Hepatocyte (in vitro differentiated cells): Measurements from ENCODE around the gene PRPF6.

Experiments used
- EZH2 ChIP-seq: fragments of 200-600 bp; sonication (generic); IDR thresholded peaks from 2 replicates; pipeline ENCODE4 v1.6.1; 2016; ENCODE audit warnings: antibody characterized with exemption, mild to moderate bottlenecking, borderline replicate concordance
- TF ChIP-seq, protein P1 (sequence below): fragments of 200-600 bp; sonication (generic); IDR thresholded peaks from 2 replicates; pipeline ENCODE4 v1.5.1; 2016; ENCODE audit warnings: antibody characterized with exemption, mild to moderate bottlenecking; ENCODE audit not compliant: poor library complexity

DNA sequence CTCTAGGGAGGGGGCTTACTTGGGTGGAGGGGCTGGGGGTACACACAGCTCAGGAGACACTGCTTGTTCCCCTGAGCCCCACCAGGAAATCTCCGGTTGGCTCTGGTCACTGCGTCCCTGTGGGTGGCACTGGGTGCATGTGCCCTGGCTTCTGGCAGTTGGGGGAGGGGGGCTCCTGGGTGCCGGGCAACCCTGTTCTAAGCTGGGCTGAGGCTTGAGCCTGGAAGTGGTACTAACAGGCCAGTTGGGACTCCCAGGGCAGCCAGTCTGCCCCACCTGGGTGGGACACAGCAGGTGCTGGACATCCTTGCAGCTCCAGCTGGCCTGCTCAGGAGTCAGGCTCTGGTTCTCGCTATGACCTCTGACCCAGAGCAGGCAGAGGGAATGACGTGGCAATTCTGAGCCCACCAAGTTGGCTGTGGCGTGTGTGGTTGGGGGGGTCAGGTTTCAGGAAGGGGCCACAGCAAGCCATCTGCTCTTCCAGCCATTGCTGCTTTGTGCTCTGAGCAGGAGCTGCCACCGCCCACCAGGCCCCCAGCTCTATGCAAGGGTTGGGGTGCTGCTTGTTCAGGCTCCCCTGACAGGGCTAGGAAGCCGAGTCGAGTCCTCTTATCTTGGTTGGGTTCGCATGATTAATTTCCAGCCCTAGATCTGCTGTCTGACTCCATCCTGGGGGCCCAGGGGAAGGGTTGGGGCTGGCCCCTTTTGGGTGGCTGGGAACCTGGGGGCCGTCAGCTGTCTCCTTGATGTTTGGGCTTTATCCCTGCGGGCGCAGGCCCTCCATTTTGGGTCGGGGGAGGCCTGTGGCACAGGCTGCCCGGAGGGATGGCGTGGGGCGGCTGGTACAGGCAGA lies 55.6 kb downstream of the PRPF6 start:
- TF ChIP-seq, protein P1, sequence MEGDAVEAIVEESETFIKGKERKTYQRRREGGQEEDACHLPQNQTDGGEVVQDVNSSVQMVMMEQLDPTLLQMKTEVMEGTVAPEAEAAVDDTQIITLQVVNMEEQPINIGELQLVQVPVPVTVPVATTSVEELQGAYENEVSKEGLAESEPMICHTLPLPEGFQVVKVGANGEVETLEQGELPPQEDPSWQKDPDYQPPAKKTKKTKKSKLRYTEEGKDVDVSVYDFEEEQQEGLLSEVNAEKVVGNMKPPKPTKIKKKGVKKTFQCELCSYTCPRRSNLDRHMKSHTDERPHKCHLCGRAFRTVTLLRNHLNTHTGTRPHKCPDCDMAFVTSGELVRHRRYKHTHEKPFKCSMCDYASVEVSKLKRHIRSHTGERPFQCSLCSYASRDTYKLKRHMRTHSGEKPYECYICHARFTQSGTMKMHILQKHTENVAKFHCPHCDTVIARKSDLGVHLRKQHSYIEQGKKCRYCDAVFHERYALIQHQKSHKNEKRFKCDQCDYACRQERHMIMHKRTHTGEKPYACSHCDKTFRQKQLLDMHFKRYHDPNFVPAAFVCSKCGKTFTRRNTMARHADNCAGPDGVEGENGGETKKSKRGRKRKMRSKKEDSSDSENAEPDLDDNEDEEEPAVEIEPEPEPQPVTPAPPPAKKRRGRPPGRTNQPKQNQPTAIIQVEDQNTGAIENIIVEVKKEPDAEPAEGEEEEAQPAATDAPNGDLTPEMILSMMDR: no peak
- no peak for TF ChIP-seq EZH2
